Activated CD4-positive, CD25-positive, alpha-beta regulatory T cell treated with anti-CD3 and anti-CD28 coated beads, Interleukin-2, amount 50 U/mL, for 72 hours (primary cell): ENCODE data around the gene POTED.
"Not testable (repeated sequence)": the region's sequence is repeated elsewhere in the genome, so short reads cannot be mapped to it uniquely, and the experiment has no call there.

ENCODE experiments used
- DNase-seq: peaks from one replicate; pipeline ENCODE4 v3.0.0; 2021

The POTED gene

GRCh38 chr21:13609477-13609876 lies at the start of gene POTED:
TSS of gene POTED (plus strand) at chr21:13609777. CDS start at chr21:13610229, 452 bp downstream.
- DNase-seq: not testable (repeated sequence)

GRCh38 chr21:13650101-13650500 lies 40.5 kb downstream of the POTED start:
- not testable (repeated sequence) for DNase-seq

DNA sequence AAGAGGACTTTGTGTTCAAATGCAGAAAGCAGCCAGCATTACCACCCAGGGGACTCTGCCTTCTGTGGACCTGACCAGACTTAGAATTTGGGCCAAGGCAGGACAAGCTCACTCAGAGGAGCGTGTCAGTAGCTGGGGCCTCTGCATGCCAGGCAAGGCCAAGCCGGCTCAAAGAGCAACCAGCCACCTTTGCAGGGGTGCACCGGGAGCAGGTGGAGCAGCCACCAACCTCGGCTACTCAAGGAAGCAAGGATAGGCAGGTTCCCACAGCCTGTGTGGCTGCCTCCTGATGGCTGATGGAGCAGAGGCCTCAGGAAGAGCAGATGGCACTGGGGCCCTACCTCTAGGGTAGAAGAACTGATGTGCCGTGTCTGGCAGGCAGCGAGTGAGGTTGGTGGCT lies 42.2 kb downstream of the POTED start:
- not testable (repeated sequence) for DNase-seq
